Measurements from ENCODE around the gene RPTOR. TPM values are rescaled to one million over a fixed set of nuclear protein-coding genes. Genes with fewer than 3 reads are reported as not detected.

The RPTOR gene
- total RNA-seq, 2 experiments from 2014 or later: 48.1 to 87.8 TPM

- Histone ChIP-seq H2AFZ (ENCODE audit: low read length) (no peak overlapping the region), H3K9me3 (ENCODE audit: low read length) (no peaks in the 10 kb centered on the region), H3K4me2 (ENCODE audit: low read length) (no peak overlapping the region), H3K9me2 (ENCODE audit: insufficient read depth, low read length) (no peaks in the 10 kb centered on the region), H4K20me1 (ENCODE audit: insufficient read depth, low read length) (no peaks in the 10 kb centered on the region), H3K4me3 (ENCODE audit: low read depth, low read length, poor library complexity, severe bottlenecking) (no peak overlapping the region), H3K36me3 (ENCODE audit: insufficient read depth, low read length) (no peaks in the 10 kb centered on the region), H3K79me2 (ENCODE audit: insufficient read depth, low read depth, low read length) (no peaks in the 10 kb centered on the region), H3K27ac (ENCODE audit: low read depth, low read length, poor library complexity, severe bottlenecking) (no peak overlapping the region), H3K4me1 (ENCODE audit: insufficient read depth, low read length, poor library complexity, severe bottlenecking) (no peaks in the 10 kb centered on the region)
- no peak for TF ChIP-seq CTCF (conservative IDR thresholded peaks at IDR 0.05; ENCODE audit: low read length)
- TF ChIP-seq EZH2phosphoT487 (IDR thresholded peaks at IDR 0.05; ENCODE audit: borderline replicate concordance, low read depth, low read length): no peak
- DNase-seq (ENCODE audit: low spot score): no peak
- intact Hi-C loops (cut with micrococcal nuclease; ENCODE audit: unreplicated experiment): no loop called here
- BruUV-seq (replicated peaks): no TSS peak
- ChIA-PET CTCF (ENCODE audit: unreplicated experiment) (no interaction called here), POLR2A (no interaction called here)
Observed at GRCh38 chr17:80527016-80527645, 17.5 kb upstream of the RPTOR start.

- no peak overlapping the region for H3K27ac ChIP-seq (ENCODE audit: low read depth, low read length, poor library complexity, severe bottlenecking)
- CTCF ChIA-PET (ENCODE audit: unreplicated experiment): interaction anchor here (0.5 kb wide), 1 partner anchor 665 kb away, joined by 3 read pairs; no protein-coding TSS in a partner anchor
- BruUV-seq (replicated peaks): no TSS peak
- H4K20me1 ChIP-seq (ENCODE audit: insufficient read depth, low read length): no peaks in the 10 kb centered on the region
- no peak overlapping the region for H2AFZ ChIP-seq (ENCODE audit: low read length)
- no peak for TF ChIP-seq EZH2phosphoT487 (IDR thresholded peaks at IDR 0.05; ENCODE audit: borderline replicate concordance, low read depth, low read length)
- no peak for TF ChIP-seq CTCF (conservative IDR thresholded peaks at IDR 0.05; ENCODE audit: low read length)
- H3K9me3 ChIP-seq (ENCODE audit: low read length): no peaks in the 10 kb centered on the region
- no peak for DNase-seq (ENCODE audit: low spot score)
- H3K4me3 ChIP-seq (ENCODE audit: low read depth, low read length, poor library complexity, severe bottlenecking): no peak overlapping the region
- no peaks in the 10 kb centered on the region for H3K36me3 ChIP-seq (ENCODE audit: insufficient read depth, low read length)
- H3K79me2 ChIP-seq (ENCODE audit: insufficient read depth, low read depth, low read length): no peaks in the 10 kb centered on the region
- intact Hi-C loops (cut with micrococcal nuclease; ENCODE audit: unreplicated experiment): no loop called here
- POLR2A ChIA-PET: no interaction called here
- no peak overlapping the region for H3K4me2 ChIP-seq (ENCODE audit: low read length)
- H3K4me1 ChIP-seq (ENCODE audit: insufficient read depth, low read length, poor library complexity, severe bottlenecking): no peaks in the 10 kb centered on the region
- H3K9me2 ChIP-seq (ENCODE audit: insufficient read depth, low read length): no peaks in the 10 kb centered on the region
Observed at GRCh38 chr17:80528536-80528935, 16.1 kb upstream of the RPTOR start.

- Histone ChIP-seq H3K36me3 (ENCODE audit: insufficient read depth, low read length) (no peaks in the 10 kb centered on the region), H3K9me3 (ENCODE audit: low read length) (no peaks in the 10 kb centered on the region), H3K79me2 (ENCODE audit: insufficient read depth, low read depth, low read length) (no peaks in the 10 kb centered on the region), H3K9me2 (ENCODE audit: insufficient read depth, low read length) (no peaks in the 10 kb centered on the region), H3K4me3 (ENCODE audit: low read depth, low read length, poor library complexity, severe bottlenecking) (no peak overlapping the region), H3K4me1 (ENCODE audit: insufficient read depth, low read length, poor library complexity, severe bottlenecking) (no peaks in the 10 kb centered on the region), H3K4me2 (ENCODE audit: low read length) (no peak overlapping the region), H3K27ac (ENCODE audit: low read depth, low read length, poor library complexity, severe bottlenecking) (no peak overlapping the region), H2AFZ (ENCODE audit: low read length) (no peak overlapping the region), H4K20me1 (ENCODE audit: insufficient read depth, low read length) (no peaks in the 10 kb centered on the region)
- CTCF ChIA-PET (ENCODE audit: unreplicated experiment): no interaction called here
- DNase-seq (ENCODE audit: low spot score): no peak
- no TSS peak for BruUV-seq (replicated peaks)
- intact Hi-C loops (cut with micrococcal nuclease; ENCODE audit: unreplicated experiment): no loop called here
- no peak for TF ChIP-seq EZH2phosphoT487 (IDR thresholded peaks at IDR 0.05; ENCODE audit: borderline replicate concordance, low read depth, low read length)
- TF ChIP-seq CTCF (conservative IDR thresholded peaks at IDR 0.05; ENCODE audit: low read length): no peak
- POLR2A ChIA-PET: interaction anchor here (0.6 kb wide), 1 partner anchor 18 kb away, joined by 4 read pairs; no protein-coding TSS in a partner anchor
Observed at GRCh38 chr17:80529104-80529903, 15.3 kb upstream of the RPTOR start.

All from OCI-LY7 (cell line).